SKM-1 treated with dmso at 0.1 percent for 144 hours (cell line): ENCODE results near the gene SEC14L6.

ENCODE experiments used
- DNase-seq: peaks from one replicate; lab custom pipeline; 2025; ENCODE audit not compliant: unreplicated experiment; lab: John Stamatoyannopoulos, UW

SEC14L6 gene

DNA sequence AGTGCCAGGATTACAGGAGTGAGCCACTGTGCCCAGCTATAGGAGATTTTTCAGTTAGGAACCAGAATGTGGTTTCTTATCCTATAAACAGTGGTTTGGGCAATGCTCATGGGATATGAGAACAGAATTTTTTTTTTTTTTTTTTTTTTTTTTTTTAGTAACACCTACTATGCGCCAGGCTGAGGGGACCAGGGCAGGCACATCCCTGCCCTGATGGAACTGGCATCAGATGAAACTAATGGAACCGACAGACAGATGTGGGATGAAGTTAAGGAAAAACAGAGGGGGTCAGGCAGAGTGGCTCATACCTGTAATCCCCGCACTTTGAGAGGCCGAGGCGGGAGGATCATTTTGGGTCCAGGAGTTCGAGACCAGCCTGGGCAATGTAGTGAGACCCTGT, 45.9 kb downstream of the SEC14L6 start:
- DNase-seq: no peak

DNA sequence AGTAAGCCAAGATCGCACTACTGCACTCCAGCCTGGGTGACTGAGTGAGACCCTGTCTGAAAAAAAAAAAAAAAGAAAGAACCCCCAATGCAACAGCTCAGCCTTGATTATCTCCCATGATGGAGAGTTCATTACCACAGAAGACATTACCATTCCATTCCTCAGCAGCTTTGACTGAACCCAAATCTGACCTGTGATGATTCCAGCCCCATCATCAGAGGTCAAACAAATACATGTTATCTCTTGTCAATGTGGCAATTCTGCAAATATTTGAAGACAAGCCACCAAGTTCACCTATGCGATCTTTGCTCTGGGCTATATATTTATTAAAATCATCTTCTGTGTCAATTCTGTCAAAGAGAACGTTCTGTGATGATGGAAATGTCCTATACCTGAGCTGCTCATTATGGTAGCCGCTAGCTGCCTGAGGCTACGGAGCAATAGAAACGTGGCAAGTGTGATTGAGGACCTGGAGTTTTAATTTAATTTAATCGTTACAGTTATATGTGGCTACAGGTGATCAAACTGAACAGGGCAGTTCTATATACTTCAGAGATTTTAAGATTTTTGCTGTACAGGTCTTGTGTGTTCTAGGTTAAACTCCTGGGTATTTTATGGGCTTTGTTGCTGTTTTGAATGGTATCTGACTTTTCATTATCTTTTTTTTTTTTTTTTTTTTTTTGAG, 48.9 kb downstream of the SEC14L6 start:
- no peak for DNase-seq

DNA sequence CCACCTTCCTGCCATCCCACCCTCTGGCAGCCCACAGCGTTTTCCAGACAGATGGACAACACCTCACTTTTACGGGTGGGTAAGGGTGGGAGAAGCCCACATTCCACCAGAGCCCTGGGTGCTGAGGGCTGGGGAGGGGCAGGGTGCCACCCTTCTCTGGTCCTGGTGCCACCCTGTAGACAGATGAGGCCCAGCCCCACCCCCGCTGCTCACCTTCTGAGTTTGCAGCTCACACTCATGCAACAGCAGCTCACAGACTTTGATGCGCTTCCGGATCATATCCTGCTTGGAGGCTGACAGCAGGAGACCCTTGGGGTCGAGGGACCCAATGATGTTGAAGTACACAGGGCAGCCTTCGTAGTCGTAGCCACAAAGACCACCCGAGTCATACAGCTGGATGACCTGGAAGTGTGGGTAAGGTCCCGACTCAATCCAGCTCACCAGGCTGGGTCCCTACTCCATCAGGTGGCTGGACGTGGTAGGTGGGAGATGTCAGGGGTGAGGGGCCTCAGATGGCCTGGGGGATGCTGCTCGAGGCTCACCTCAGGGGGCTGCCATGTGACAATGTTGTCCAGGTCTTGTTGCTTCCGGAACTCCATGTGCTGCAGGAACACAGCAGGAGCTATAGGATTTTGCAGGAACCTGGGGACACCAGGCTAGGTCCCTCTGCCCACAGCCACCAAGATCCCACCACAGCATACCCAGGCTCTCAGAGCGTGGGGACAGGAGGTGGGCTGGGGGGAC, 51.3 kb downstream of the SEC14L6 start:
- DNase-seq: no peak

DNA sequence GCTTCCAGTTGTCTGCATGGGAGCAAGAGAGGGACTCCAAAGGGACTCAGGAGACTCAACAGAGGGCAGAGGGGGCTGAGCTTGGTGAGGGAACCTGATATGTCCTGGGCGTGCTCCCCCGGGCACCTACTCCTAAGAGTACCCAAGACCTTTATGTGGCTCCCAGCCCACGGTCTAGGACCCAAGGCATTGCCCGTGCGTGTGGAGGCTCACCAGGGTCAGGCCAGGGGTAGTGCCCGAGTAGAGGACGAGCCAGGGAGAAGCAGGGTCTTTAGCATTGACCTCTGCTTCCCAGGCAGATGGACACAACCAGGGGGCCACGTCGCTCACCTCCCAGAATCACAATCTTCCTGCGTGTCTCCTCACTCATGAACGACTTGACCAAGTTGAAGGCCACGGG, 54.4 kb downstream of the SEC14L6 start:
- no peak for DNase-seq

DNA sequence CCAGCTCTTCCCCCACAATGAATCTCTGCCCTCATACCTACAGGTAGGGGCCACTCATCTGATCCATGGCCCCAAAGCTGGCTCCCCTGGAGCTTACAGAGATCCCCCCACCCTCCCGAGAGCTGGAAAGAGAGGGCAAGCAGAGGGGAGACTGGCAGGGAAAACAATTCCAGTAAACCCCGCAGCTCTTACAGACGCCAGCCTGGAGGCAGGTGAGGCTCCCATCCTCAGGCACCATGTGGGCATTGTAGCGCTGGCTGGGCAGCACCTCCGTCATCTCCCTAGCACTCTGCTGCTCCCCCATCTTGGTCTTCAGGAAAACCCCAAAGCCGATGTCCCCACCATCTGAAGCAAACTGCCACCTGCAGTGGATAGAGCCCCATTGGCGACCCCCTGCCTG, 55.2 kb downstream of the SEC14L6 start:
- DNase-seq: no peak

DNA sequence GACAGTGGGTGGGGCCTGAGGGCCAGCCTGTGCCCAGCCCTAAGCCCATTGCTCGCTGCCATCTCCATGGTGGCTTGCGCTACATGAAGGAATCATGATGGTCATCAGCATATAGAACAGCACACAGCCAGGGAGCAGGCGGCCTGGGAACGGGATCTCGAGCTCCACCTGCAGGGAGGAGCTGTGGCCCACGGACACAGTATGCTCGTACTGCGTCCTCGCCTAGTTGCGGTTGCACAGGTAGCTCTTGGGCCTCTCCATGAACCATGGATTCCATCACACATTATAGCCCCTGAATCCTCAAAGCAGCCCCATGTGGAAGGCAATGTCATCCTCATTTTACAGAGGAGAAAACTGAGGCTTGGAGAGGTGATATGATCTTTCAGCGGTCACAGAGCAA, 56.1 kb downstream of the SEC14L6 start:
- DNase-seq: no peak

DNA sequence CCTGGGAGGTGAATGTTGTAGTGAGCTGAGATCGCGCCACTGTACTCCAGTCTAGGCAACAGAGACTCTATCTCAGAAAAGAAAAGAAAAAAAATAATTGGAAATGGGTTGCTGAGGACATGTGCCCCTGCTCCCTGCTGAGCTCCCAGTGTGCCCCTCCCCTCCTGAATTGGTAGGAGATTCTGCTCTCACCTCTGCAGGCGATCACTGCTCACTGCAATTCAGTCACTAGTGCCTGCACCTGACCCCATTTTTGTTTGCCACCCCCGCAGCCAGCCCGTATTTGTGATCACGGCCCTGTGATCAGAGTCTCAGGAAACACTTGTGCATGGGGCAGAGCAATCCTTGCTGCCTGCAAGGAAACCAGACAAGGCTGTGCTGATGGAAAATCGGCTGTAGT, 58.4 kb downstream of the SEC14L6 start:
- no peak for DNase-seq

DNA sequence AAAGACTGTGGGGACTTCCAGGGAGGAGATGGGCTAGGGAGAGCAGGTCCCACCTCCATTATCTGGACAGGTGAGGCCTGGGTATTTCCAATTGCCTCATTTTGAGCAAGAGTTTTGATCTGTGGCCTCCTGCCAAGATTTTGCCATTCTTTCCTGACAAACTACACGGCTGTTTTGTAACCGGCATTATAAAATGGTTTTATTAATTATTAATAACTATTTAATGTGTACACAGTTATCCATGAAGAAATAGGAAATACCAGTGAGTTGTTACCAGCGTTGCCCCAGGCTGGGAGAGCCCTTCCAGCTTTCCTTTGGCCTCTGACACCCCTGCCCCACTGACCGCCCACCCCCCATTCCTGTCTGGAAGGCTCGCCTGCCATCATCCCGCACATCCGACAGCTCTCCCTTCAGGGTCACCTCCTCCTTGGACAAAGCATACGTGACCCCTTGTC, 59.9 kb downstream of the SEC14L6 start:
- DNase-seq: no peak

DNA sequence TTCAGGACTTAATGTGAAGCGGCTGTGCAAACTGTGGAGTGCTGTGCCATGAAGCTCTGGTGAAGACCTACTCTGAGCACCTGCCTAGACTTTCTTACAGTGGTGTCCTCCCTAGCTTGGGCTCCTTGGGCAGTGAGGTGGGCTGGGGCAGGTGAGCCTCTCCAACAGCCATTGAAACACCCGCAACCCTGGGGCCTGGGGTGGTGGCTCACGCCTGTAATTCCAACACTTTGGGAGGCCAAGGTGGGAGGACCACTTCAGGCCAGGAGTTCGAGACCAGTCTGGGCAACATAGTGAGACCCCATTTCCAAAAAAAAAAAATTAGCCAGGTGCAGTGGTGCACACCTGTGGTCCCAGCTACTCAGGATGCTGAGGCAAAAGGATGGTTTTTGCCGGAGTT, 60.4 kb downstream of the SEC14L6 start:
- DNase-seq: no peak

DNA sequence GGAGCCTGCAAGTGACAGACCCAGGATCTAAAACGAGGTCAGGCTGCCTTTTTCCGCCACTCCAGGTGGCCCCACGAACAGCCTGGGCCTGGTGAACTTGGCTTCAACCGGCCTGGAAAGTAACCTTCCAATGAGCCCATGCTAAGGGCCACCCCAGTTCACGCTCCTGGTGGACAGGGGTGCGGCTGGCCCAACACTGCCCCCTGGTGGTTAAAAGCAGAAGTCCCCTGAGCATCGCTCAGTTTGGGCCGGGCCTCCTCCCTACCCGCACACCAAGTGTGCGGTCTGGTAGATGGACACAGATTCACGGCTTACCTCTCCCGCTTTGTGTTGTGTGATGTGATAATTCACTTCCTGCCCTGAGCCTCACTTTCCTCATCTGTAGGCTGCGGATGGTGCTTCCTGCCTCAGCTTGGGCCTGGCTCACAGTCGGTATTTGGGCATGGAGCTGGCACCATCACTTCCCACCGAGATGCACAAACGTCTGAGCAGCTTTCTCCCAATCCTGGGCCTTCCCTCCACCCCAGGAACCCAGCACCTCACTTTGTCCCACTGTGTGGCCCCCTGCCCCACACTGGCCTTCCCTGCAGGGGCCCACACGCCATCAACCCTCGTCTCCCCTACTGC, 61.1 kb downstream of the SEC14L6 start:
- peak; percentile 7 for DNase-seq

DNA sequence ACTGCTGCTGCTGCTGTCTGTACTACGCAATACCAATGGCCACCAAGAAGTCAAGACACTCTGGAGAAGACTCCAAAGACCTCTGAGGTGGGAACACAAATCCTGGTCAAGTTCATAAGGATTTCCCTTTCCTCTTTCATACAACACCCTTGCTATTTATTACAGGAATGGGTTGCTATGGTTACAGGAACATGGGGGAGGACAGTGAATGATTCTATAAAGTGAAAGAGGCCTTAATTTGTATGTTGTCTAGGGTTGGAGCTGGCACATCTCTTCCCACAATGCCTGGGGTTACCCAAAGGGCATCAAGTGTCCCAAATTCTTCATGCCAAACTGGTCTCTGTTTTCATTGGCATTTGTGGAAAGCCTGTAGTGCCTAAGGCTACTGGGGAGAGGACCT, 63.4 kb downstream of the SEC14L6 start:
- DNase-seq: no peak

DNA sequence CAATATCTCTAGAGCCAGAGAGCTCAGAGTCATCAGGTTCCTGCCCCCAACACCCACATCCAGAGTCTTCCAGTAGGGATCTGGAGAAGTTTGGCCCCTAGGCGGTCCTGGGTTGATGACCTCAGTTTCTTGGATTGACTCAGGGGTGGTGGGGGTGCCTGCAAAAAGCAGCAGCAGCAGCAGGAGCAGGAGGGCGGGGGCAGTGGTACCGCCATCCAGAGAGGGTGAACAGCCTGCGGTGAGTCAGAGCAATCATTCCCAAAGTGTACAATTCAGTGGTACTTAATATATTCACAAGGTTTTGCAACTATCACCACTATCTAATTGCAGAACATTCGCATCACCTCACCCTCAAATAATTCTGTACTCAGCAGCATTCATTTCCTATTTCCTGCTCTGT, 64.8 kb downstream of the SEC14L6 start:
- no peak for DNase-seq

DNA sequence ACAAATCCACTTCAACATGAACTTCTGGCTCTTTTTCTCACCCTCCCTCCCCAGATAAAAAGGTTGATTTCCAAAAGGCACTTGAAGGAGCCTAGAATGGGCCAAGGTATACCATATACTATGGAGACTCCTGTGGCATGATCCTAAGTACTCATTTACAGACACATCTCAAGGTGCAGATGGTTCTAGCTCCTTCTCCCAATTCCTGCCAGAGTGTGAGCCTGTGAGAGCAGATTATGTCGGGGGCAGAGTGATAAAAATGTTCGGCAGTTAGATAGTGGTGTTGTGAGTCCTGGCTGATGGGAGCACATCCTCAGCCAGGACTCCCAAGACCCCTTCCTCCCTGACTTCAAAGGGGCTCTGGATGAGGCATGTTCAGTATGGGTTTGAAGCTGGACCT, 66.6 kb downstream of the SEC14L6 start:
- no peak for DNase-seq

DNA sequence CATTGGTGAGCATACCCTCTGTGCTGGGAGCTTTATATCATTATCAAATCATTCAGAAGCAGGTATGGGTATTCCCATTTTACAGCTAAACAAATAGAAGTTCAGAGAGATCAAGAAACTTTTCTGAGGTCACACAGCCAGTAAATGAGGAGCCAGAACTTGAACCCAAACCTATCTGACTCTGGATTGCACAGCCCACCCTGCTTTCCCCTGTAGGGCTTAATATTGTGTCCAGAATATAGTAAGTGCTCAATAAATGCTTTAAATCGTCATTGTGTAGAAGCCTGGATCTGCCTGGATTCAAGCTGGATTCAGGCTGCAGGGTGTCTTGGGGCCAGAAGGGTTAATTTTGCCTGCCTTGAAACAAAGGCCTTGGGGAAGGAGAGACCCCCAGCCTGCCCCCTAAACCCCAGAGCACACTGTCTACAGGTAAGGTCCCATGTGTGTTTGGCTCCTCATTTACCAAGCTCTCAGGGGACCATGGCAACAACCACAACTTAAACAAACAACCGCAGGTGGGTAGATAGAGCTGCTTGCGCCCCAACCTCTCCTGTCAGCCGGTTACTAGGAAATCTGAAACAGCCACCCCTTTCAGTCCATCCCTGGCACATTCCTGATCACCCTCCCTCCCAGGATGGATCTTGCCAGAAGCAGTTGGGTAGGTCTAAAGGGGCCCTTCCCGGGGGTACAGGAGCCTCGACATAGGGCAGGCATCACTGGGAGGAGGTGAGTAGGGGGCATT, 71.7 kb downstream of the SEC14L6 start:
- no peak for DNase-seq

DNA sequence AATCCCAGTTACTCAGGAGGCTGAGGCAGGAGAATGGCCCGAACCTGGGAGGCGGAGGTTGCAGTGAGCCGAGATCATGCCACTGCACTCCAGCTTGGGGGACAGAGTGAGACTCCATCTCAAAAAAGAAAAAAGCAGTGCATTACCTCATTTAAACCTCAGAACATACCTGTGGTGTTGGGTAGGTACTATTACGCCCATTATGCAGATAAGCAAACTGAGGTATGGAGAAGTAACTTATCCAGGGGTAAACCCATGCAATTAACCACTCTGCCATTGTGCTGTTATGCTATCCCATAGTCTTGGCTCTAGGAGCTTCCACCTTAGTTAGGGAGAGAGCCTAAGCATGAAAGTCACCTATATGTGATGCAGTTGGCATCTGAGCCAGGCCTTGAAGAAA, 72.4 kb downstream of the SEC14L6 start:
- no peak for DNase-seq

DNA sequence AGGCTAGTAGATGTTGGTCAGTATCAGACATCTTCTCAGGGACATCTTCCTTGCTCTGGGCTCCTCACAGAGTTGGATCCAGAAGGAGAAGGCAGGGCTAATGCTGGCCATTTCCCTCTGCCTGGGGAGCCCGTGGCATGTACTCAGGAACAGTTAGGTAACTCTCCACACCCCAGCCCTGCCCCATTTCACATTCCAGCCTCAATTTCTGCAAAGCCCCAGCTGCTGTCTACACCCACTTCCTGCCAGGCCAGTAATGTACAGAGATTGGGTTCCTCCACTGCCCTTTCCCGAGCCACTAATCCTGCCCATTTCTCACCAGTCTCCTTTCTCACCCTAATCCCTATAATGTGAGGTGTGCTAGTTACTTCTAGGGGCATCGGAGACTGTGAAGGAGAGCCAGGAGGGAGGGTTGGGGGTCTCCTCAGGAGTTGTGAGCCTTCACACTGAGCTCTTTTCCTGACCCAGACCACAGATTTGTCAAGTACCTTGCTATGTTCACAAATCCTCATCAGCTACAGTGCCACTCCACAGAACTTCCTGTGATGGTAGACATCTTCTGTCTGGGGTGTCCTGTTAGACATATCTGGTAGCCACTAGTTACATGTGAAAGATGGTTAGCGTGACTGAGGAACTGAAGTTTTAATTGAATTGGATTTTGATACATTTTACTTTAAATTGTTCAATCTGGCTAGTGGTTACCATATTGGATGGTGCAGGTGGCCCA, 73.4 kb downstream of the SEC14L6 start:
- no peak for DNase-seq
